Omental fat pad (tissue), 4 donors: Measurements from ENCODE around the gene KRTAP10-6. TPM values are rescaled to one million over a fixed set of nuclear protein-coding genes. Genes with fewer than 3 reads are reported as not detected.

Source experiments
- ATAC-seq: fragments of 150-250 bp; one replicate; pipeline ENCODE4 v1.9.1; 2016; ENCODE audit warnings: mild to moderate bottlenecking, moderate library complexity; ENCODE audit not compliant: low FRiP score
- DNase-seq: peaks from one replicate; pipeline ENCODE4 v3.0.0-alpha.2; 2019; ENCODE audit warnings: low spot score
- total RNA-seq, 4 donors: library from RNA; depleted of rRNA; stranded (reverse); fragments of >200 nt; gene quantifications; one replicate each; pipeline ENCODE4 v1.1.0, GENCODE V29; 2016
- TF ChIP-seq, protein P1 (sequence below), 3 donors: fragments of 450-650 bp; IDR thresholded peaks; one replicate each; pipeline ENCODE4 v1.5.1; 2016 to 2017; ENCODE audit warnings: antibody characterized with exemption in 3 of 3, mild to moderate bottlenecking in 3 of 3, moderate library complexity in 2 of 3

KRTAP10-6 gene
- total RNA-seq, 4 donors from 2014 or later, result not detected

- TF ChIP-seq, protein P1, sequence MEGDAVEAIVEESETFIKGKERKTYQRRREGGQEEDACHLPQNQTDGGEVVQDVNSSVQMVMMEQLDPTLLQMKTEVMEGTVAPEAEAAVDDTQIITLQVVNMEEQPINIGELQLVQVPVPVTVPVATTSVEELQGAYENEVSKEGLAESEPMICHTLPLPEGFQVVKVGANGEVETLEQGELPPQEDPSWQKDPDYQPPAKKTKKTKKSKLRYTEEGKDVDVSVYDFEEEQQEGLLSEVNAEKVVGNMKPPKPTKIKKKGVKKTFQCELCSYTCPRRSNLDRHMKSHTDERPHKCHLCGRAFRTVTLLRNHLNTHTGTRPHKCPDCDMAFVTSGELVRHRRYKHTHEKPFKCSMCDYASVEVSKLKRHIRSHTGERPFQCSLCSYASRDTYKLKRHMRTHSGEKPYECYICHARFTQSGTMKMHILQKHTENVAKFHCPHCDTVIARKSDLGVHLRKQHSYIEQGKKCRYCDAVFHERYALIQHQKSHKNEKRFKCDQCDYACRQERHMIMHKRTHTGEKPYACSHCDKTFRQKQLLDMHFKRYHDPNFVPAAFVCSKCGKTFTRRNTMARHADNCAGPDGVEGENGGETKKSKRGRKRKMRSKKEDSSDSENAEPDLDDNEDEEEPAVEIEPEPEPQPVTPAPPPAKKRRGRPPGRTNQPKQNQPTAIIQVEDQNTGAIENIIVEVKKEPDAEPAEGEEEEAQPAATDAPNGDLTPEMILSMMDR (IDR thresholded peaks at IDR 0.05), result no peak
- ATAC-seq, result no peak
- DNase-seq, result no peak
These were observed 42.6 kb downstream of the KRTAP10-6 start for GRCh38 chr21:44549525-44550211.

GRCh38 chr21:44548922-44549321, 43.4 kb downstream of the KRTAP10-6 start:
- ATAC-seq (no peak), DNase-seq (no peak)
- TF ChIP-seq, protein P1 (IDR thresholded peaks at IDR 0.05), result no peak

- no peak for ATAC-seq
- TF ChIP-seq, protein P1 (IDR thresholded peaks at IDR 0.05), result no peak
- no peak for DNase-seq
These were observed 43.9 kb downstream of the KRTAP10-6 start for GRCh38 chr21:44548381-44548780.

DNA sequence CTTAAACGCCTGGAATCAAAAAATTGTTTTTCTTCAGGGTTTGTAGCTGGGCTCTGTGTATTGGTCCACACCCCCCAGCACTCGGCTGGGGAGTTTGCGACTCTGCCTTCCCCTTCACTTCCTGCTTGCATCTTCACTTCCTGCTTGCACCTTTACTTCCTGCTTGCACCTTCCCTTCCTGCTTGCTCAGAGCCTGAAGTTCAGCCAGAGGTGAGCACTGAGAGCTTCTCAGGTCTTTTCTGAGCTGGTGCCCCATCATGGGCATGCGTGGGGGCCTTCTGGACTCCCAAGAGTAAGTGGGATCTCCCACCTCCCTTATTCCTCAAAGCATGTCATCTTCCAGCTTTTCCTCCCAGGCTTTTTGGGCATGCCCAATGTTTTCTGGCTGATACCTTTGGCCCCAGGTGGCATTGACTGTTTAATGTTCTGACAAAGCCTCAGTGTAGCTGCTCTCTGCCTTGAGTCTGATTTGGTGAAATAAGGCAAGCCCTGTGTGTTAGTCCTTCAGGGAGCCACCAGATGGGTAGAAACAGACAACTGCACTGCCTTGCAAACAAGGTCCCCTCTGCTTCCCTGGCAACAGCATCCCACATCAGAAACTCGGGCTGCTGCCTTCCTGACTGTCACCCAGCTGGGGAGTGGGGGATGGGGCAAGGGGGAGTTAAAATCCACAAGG, 44.5 kb downstream of the KRTAP10-6 start:
- DNase-seq, result no peak
- ATAC-seq, result no peak

DNA sequence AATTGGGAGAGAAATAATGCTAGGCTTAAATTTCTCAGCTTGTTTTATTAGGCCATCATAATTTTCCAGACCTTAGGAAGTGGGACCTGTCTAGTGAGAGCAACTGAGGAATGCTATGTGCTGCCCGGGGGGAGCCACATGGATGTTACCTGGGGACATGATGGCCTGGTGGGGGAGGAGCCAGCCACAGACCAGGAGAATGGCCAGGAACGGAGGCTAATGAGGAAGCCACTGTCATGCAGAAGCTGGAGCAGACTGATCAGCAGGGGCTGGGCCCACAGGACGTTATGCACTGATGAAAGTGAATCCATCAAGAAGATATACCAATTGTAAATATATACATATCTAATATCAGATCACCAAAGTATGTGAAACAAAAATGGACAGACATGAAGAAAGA, 47.7 kb downstream of the KRTAP10-6 start:
- no peak for ATAC-seq
- no peak for DNase-seq
- TF ChIP-seq, protein P1 (IDR thresholded peaks at IDR 0.05), result no peak

More for the DNA sequence above, 44.5 kb downstream of the KRTAP10-6 start:
- TF ChIP-seq, protein P1 (IDR thresholded peaks at IDR 0.05), result no peak

- TF ChIP-seq, protein P1 (IDR thresholded peaks at IDR 0.05), result no peak
- DNase-seq, result no peak
- no peak for ATAC-seq
These were observed 49.6 kb downstream of the KRTAP10-6 start for GRCh38 chr21:44542716-44543115.

Other genes with a start within 250 kb of the KRTAP10-6 start
- gene TRPM2, start 238.9 kb downstream of the KRTAP10-6 start, total RNA-seq, result 1 to 10 TPM; 3.9 to 9.3 (median 6.6) TPM
- 1 to 10 TPM; 1.4 to 4.4 (median 3.6) TPM for gene LRRC3, start 137.0 kb downstream of the KRTAP10-6 start, total RNA-seq
- not detected for gene KRTAP10-1, start 52.3 kb downstream of the KRTAP10-6 start, total RNA-seq
- not detected for gene KRTAP10-2, start 41.0 kb downstream of the KRTAP10-6 start, total RNA-seq
- not detected for gene KRTAP10-3, start 33.7 kb downstream of the KRTAP10-6 start, total RNA-seq
- gene KRTAP10-4, start 18.8 kb downstream of the KRTAP10-6 start, total RNA-seq, result not detected
- not detected for gene KRTAP10-5, start 11.9 kb downstream of the KRTAP10-6 start, total RNA-seq
- not detected for gene KRTAP10-7, start 8.1 kb upstream of the KRTAP10-6 start, total RNA-seq
- not detected for gene KRTAP10-8, start 19.6 kb upstream of the KRTAP10-6 start, total RNA-seq
- gene KRTAP10-9, start 34.6 kb upstream of the KRTAP10-6 start, total RNA-seq, result not detected
- gene KRTAP10-10, start 44.9 kb upstream of the KRTAP10-6 start, total RNA-seq, result not detected
- not detected for gene KRTAP10-11, start 53.9 kb upstream of the KRTAP10-6 start, total RNA-seq
- gene KRTAP12-4, start 62.2 kb upstream of the KRTAP10-6 start, total RNA-seq, result not detected
- gene KRTAP12-3, start 65.4 kb upstream of the KRTAP10-6 start, total RNA-seq, result not detected
- not detected for gene KRTAP12-2, start 74.4 kb upstream of the KRTAP10-6 start, total RNA-seq
- gene KRTAP12-1, start 89.7 kb upstream of the KRTAP10-6 start, total RNA-seq, result not detected
- not detected for gene KRTAP10-12, start 104.7 kb upstream of the KRTAP10-6 start, total RNA-seq
- under 1 TPM in 1 of 4 donors, not detected in 3; 0.19 TPM for gene TSPEAR, start 119.1 kb upstream of the KRTAP10-6 start, total RNA-seq
- 100 to 1,000 TPM in 3 of 4 donors, 10 to 100 TPM in 1; 95.8 to 187 (median 103) TPM for gene UBE2G2, start 209.3 kb upstream of the KRTAP10-6 start, total RNA-seq
- gene SUMO3, start 225.6 kb upstream of the KRTAP10-6 start, total RNA-seq, result 10 to 100 TPM; 55.5 to 62.9 (median 60.2) TPM